Measurements from ENCODE around the gene FMN2. TPM values are rescaled to one million over a fixed set of nuclear protein-coding genes. Genes with fewer than 3 reads are reported as not detected.

FMN2 gene
- total RNA-seq, 2 donors from 2014 or later = 26.9 to 27.2 TPM

GRCh38 chr1:240115831-240116230 is 24.1 kb downstream of the FMN2 start:
- Mint-ChIP-seq H3K27ac (no peak overlapping the region), H3K9me3 (no peaks in the 10 kb centered on the region), H3K36me3 (ENCODE audit: low read depth) (no peaks in the 10 kb centered on the region), H3K4me1 (peaks cover 17% of the 10 kb centered on the region), H3K27me3 (ENCODE audit: insufficient read depth) (no peaks in the 10 kb centered on the region), H3K4me3 (no peak overlapping the region)
- DNase-seq = no peak
- H3K4me1 ChIP-seq (ENCODE audit: control insufficient read depth, insufficient read depth, low read length) = peaks cover 3% of the 10 kb centered on the region
- H3K9ac ChIP-seq (ENCODE audit: extremely low read depth, low read length, poor library complexity, severe bottlenecking) = no peak overlapping the region
- TF ChIP-seq CTCF (conservative IDR thresholded peaks at IDR 0.05) = no peak
- no peak overlapping the region for H3K27ac ChIP-seq (ENCODE audit: low read depth, low read length)
- no peaks in the 10 kb centered on the region for H3K27me3 ChIP-seq (ENCODE audit: control insufficient read depth, insufficient read depth, low read length, poor library complexity, severe bottlenecking)
- peaks cover 17% of the 10 kb centered on the region for H3K36me3 ChIP-seq (ENCODE audit: control insufficient read depth, insufficient read depth, low read length)
- 90 to 100% methylated on average over 2 to 6 of the region's 6 CpGs for WGBS, 2 experiments (ENCODE audit: insufficient coverage in 1 of 2, insufficient read length in 1 of 2)
- no peaks in the 10 kb centered on the region for H3K9me3 ChIP-seq (ENCODE audit: control insufficient read depth, low read length)
- no peak overlapping the region for H3K4me3 ChIP-seq (ENCODE audit: low read length)

GRCh38 chr1:240116831-240117769 is 25.4 kb downstream of the FMN2 start:
- H3K4me1 ChIP-seq (ENCODE audit: control insufficient read depth, insufficient read depth, low read length) = peaks cover 3% of the 10 kb centered on the region
- Mint-ChIP-seq H3K27me3 (ENCODE audit: insufficient read depth) (no peaks in the 10 kb centered on the region), H3K36me3 (ENCODE audit: low read depth) (no peaks in the 10 kb centered on the region), H3K4me3 (no peak overlapping the region), H3K27ac (no peak overlapping the region), H3K4me1 (peaks cover 10% of the 10 kb centered on the region), H3K9me3 (no peaks in the 10 kb centered on the region)
- H3K9me3 ChIP-seq (ENCODE audit: control insufficient read depth, low read length) = no peaks in the 10 kb centered on the region
- 94 to 97% methylated on average over 16 of the region's 16 CpGs for WGBS, 2 experiments (ENCODE audit: insufficient coverage in 1 of 2, insufficient read length in 1 of 2)
- TF ChIP-seq CTCF (conservative IDR thresholded peaks at IDR 0.05) = no peak
- no peak overlapping the region for H3K9ac ChIP-seq (ENCODE audit: extremely low read depth, low read length, poor library complexity, severe bottlenecking)
- DNase-seq = no peak
- H3K27ac ChIP-seq (ENCODE audit: low read depth, low read length) = no peak overlapping the region
- no peak overlapping the region for H3K4me3 ChIP-seq (ENCODE audit: low read length)
- peaks cover 17% of the 10 kb centered on the region for H3K36me3 ChIP-seq (ENCODE audit: control insufficient read depth, insufficient read depth, low read length)
- no peaks in the 10 kb centered on the region for H3K27me3 ChIP-seq (ENCODE audit: control insufficient read depth, insufficient read depth, low read length, poor library complexity, severe bottlenecking)

- Histone ChIP-seq H3K9me3 (ENCODE audit: control insufficient read depth, low read length) (no peaks in the 10 kb centered on the region), H3K9ac (ENCODE audit: extremely low read depth, low read length, poor library complexity, severe bottlenecking) (no peak overlapping the region), H3K4me3 (ENCODE audit: low read length) (no peak overlapping the region), H3K27me3 (ENCODE audit: control insufficient read depth, insufficient read depth, low read length, poor library complexity, severe bottlenecking) (no peaks in the 10 kb centered on the region), H3K4me1 (ENCODE audit: control insufficient read depth, insufficient read depth, low read length) (peaks cover 3% of the 10 kb centered on the region), H3K36me3 (ENCODE audit: control insufficient read depth, insufficient read depth, low read length) (peaks cover 18% of the 10 kb centered on the region), H3K27ac (ENCODE audit: low read depth, low read length) (no peak overlapping the region)
- H3K27me3 Mint-ChIP-seq (ENCODE audit: insufficient read depth) = no peaks in the 10 kb centered on the region
- TF ChIP-seq CTCF (conservative IDR thresholded peaks at IDR 0.05) = no peak
- H3K4me1 Mint-ChIP-seq = peaks cover 13% of the 10 kb centered on the region
- H3K4me3 Mint-ChIP-seq = no peak overlapping the region
- no peak overlapping the region for H3K27ac Mint-ChIP-seq
- H3K9me3 Mint-ChIP-seq = no peaks in the 10 kb centered on the region
- H3K36me3 Mint-ChIP-seq (ENCODE audit: low read depth) = peaks cover 2% of the 10 kb centered on the region
- DNase-seq = no peak
- 93 to 100% methylated on average over 3 of the region's 3 CpGs for WGBS, 2 experiments (ENCODE audit: insufficient coverage in 1 of 2, insufficient read length in 1 of 2)
Measured at GRCh38 chr1:240117930-240118329, 26.2 kb downstream of the FMN2 start.

Measured in endodermal cell (in vitro differentiated cells).